Vagina (tissue), 2 donors: ENCODE measurements around the gene ALKBH5.

ENCODE experiments used
- POLR2A ChIP-seq, 2 donors: fragments of 450-650 bp; IDR thresholded peaks; one replicate each; pipeline ENCODE4 v1.6.1; 2017; ENCODE audit warnings: antibody characterized with exemption in 2 of 2, mild to moderate bottlenecking in 2 of 2, moderate library complexity in 2 of 2
- TF ChIP-seq, protein P1 (sequence below), 3 experiments: fragments of 450-650 bp in 2 of 3; fragments of 200-600 bp in 1 of 3; sonication (generic) in 1 of 3; IDR thresholded peaks; one replicate each; pipeline ENCODE4 v1.5.1; 2017 to 2019; ENCODE audit warnings: antibody characterized with exemption in 3 of 3, mild to moderate bottlenecking in 2 of 3, moderate library complexity in 2 of 3

DNA sequence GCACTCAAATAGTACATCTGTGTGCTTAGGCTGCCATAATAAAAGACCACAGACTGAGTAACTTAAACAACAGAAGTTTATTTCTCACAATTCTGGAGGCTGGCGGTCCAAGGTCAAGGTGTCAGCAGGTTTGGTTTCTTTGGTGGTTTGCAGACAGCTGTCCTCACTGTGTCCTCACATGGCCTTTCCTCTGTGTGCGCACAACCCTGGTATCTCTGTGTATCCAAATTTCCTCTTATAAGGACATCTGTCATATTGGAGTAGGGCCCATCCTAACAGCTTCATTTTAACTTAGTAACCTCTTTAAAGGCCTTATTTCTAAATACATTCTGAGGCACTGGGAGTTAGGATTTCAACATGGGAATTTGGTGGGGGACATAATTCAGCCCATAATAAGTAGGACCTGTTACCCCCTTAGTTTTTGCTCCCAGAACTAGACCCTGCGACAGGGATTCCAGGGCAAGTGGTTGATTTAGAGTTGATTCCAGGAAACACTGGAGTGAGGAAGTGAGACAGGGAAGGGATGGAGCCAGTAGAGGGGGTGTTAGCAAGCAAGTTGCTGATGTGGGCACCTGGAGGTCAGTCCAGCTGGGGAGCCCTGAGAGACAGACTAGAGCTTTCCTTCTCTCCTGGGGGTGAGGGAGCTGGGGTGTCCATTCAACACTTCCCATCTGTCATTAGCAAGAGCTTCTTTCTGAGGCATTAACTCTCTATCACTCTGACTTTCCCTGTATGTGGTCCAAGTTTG, 10.9 kb upstream of the ALKBH5 start:
- TF ChIP-seq, protein P1, sequence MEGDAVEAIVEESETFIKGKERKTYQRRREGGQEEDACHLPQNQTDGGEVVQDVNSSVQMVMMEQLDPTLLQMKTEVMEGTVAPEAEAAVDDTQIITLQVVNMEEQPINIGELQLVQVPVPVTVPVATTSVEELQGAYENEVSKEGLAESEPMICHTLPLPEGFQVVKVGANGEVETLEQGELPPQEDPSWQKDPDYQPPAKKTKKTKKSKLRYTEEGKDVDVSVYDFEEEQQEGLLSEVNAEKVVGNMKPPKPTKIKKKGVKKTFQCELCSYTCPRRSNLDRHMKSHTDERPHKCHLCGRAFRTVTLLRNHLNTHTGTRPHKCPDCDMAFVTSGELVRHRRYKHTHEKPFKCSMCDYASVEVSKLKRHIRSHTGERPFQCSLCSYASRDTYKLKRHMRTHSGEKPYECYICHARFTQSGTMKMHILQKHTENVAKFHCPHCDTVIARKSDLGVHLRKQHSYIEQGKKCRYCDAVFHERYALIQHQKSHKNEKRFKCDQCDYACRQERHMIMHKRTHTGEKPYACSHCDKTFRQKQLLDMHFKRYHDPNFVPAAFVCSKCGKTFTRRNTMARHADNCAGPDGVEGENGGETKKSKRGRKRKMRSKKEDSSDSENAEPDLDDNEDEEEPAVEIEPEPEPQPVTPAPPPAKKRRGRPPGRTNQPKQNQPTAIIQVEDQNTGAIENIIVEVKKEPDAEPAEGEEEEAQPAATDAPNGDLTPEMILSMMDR (IDR thresholded peaks at IDR 0.05): no peak
- no peak for TF ChIP-seq POLR2A (IDR thresholded peaks at IDR 0.05)
